Measurements from ENCODE around the gene EVI5. TPM values are rescaled to one million over a fixed set of nuclear protein-coding genes. Genes with fewer than 3 reads are reported as not detected.

The EVI5 gene
- total RNA-seq, 4 donors from 2014 or later, result 16.3 to 135 (median 33.7) TPM

DNA sequence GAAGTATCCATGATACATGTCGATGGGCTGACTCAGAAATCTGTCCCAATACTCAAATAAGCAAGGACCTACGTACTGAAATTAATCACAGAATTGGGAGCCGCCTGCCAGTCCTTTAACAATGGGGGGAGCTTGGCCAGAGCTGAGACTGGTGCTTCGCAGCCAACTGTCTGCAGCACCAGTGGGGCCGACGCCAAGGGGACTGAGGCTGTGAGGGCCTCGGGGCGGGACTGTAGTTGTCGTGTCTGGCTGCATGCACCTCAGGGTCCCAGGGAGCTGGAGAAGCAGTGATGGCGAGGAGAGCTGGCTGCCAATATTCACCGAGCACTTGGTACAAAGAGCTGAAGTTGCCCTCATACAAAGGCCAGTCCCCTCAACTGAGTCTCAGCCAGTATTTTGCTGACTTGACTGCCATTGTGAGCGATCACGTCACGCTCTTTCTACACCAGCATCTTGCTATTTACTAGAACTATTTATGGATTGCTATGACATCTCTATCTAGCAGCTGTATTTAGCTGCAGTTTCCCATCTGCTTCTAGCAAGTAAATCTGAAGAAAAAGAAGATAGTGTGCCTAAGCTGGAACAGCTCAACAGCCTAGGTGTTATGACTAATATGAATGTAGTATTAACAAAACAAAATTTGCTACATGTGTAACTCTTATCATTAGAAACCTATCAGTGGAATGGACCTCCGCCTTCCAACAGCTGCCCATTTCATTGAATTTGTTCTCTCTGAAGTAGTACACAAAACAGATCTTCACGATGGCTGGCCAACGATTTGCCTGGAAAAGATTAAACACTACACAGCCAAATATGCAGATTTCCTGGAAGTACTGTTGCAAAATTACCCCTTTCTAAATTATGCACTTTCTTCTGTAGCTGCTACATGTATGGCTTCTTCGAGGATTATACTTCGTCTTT is 29.1 kb downstream of the EVI5 start:
- H3K4me1 ChIP-seq, result no peaks in the 10 kb centered on the region
- H3K36me3 ChIP-seq, result no peaks in the 10 kb centered on the region
- TF ChIP-seq POLR2A (IDR thresholded peaks at IDR 0.05) (no peak), CTCF (IDR thresholded peaks at IDR 0.05) (no peak)
- peak overlapping the region in 2 of 4 donors; percentile 3 to 43 for H3K27ac ChIP-seq
- H3K4me3 ChIP-seq, result no peak overlapping the region
- no peaks in the 10 kb centered on the region for H3K9me3 ChIP-seq
- peak in 1 of 3 donors; percentile 49 for DNase-seq
- no peaks in the 10 kb centered on the region for H3K27me3 ChIP-seq

DNA sequence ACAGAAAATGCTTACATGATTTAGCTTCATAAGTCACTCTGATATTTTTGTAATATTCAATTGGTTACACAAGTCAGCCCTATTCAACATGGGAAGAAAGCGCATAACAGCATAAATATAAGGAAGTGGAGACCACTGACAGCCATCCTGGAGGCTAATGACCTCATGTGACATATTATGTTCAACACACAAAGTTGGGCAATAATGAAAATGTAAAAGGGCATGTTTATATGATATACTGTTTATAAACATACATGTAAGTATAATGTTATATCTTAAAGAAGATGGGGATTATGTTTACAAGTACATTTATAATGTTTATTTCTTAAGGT is 30.2 kb downstream of the EVI5 start:
- DNase-seq, result no peak
- TF ChIP-seq CTCF (IDR thresholded peaks at IDR 0.05), result no peak
- no peak for TF ChIP-seq POLR2A (IDR thresholded peaks at IDR 0.05)
- Histone ChIP-seq H3K36me3 (no peaks in the 10 kb centered on the region), H3K4me1 (no peaks in the 10 kb centered on the region), H3K27ac (no peak overlapping the region), H3K9me3 (no peaks in the 10 kb centered on the region), H3K4me3 (no peak overlapping the region), H3K27me3 (no peaks in the 10 kb centered on the region)

DNA sequence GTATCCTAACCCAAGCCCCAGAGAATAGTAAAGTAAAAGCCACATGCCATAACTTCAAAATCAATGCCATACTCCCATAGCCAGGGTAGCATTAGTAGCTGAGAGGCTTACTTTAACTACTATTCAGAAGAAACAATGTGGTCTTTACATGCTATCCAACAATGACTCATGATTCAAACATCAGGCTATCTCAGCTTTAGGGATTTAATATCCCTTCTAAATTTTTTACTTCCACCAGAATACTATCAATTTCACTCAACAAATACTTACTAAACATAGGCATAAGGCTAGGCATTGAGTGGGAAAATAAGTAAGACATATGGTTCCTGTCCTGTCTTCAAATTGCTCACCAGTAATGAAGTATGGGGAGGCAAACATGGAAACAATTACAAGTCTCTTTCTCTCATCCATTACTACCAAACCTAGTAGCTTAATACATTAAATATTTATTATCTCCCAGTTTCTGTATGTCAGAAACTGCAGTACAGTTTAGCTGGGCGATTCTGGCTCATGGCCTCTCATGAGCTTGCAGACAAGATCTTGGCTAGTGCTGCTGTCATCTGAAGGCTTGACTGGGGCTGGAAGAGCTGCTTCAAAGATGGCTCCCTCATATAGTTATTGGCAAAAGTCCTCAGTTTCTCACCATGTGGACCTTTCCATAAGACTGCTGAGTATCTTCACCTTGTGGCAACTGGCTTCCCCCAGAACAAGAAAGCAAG is 30.7 kb downstream of the EVI5 start:
- H3K9me3 ChIP-seq, result no peaks in the 10 kb centered on the region
- no peaks in the 10 kb centered on the region for H3K27me3 ChIP-seq
- H3K4me1 ChIP-seq, result no peaks in the 10 kb centered on the region
- no peak overlapping the region for H3K4me3 ChIP-seq
- DNase-seq, result no peak
- TF ChIP-seq POLR2A (IDR thresholded peaks at IDR 0.05) (no peak), CTCF (IDR thresholded peaks at IDR 0.05) (no peak)
- no peaks in the 10 kb centered on the region for H3K36me3 ChIP-seq
- no peak overlapping the region for H3K27ac ChIP-seq

- Histone ChIP-seq H3K27ac (no peak overlapping the region), H3K27me3 (no peaks in the 10 kb centered on the region), H3K36me3 (no peaks in the 10 kb centered on the region), H3K9me3 (no peaks in the 10 kb centered on the region), H3K4me3 (no peak overlapping the region), H3K4me1 (no peaks in the 10 kb centered on the region)
- TF ChIP-seq POLR2A (IDR thresholded peaks at IDR 0.05), result no peak
- TF ChIP-seq CTCF (IDR thresholded peaks at IDR 0.05), result no peak
- DNase-seq, result no peak
Observed at GRCh38 chr1:92752719-92753118, 32.2 kb downstream of the EVI5 start.

DNA sequence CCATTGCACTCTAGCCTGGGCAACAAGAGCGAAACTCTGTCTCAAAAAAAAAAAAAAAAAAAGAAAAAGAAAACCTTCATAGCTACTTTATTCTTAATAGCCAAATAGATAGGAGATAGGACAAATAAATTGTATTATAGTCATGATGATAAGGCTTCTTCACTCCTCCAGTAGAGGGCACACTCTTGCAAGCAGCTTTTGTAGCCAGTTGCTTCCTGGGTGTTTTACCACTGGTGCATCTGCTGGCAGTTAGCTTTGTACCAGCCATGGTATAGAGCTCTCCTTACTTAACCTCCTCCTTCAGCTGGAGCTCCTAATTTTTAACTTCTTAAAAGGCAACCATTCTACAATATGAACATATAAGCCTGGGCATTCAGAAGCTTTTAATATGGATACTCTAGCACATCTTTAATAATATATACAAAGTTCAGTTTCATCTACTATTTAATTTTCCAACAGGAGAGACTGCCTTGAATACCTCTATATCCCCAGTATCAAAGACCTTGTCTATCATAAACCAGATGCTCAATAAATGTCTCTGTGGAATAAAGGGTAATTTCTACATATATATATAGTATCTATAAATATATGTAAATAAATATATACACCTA is 35.8 kb downstream of the EVI5 start:
- no peak overlapping the region for H3K4me3 ChIP-seq
- DNase-seq, result peak in 1 of 3 donors; percentile 68
- no peaks in the 10 kb centered on the region for H3K4me1 ChIP-seq
- H3K27me3 ChIP-seq, result no peaks in the 10 kb centered on the region
- H3K9me3 ChIP-seq, result no peaks in the 10 kb centered on the region
- no peaks in the 10 kb centered on the region for H3K36me3 ChIP-seq
- TF ChIP-seq POLR2A (IDR thresholded peaks at IDR 0.05) (no peak), CTCF (IDR thresholded peaks at IDR 0.05) (peak in 5 of 6 experiments; percentile 18 to 78 (median 73))
- no peak overlapping the region for H3K27ac ChIP-seq

Data from Peyer's patch (tissue), 4 donors.